ENCODE results near the gene ESRRB.

The ESRRB gene

GRCh38 chr14:76352639-76353281 is 23.2 kb upstream of the ESRRB start:
- DNase-seq, result peak; percentile 53

- no peak for DNase-seq
Measured at GRCh38 chr14:76354310-76354709, 21.6 kb upstream of the ESRRB start.

GRCh38 chr14:76355771-76356170 is 20.2 kb upstream of the ESRRB start:
- DNase-seq, result no peak

GRCh38 chr14:76371066-76371465 is 4.9 kb upstream of the ESRRB start:
- no peak for DNase-seq

- no peak for DNase-seq
Measured at GRCh38 chr14:76373456-76373855, 2.5 kb upstream of the ESRRB start.

- DNase-seq, result no peak
Measured at GRCh38 chr14:76375484-76375883, 453 bp upstream of the ESRRB start.

GRCh38 chr14:76376409-76376877 is 506 bp downstream of the ESRRB start:
- no peak for DNase-seq

- no peak for DNase-seq
Measured at GRCh38 chr14:76376878-76377734, 1.2 kb downstream of the ESRRB start.

- DNase-seq, result no peak
Measured at GRCh38 chr14:76377735-76378074, 1.8 kb downstream of the ESRRB start.

- no peak for DNase-seq
Measured at GRCh38 chr14:76380991-76381390, 5.1 kb downstream of the ESRRB start.

- no peak for DNase-seq
Measured at GRCh38 chr14:76381817-76382494, 6.0 kb downstream of the ESRRB start.

GRCh38 chr14:76382495-76382832 is 6.5 kb downstream of the ESRRB start:
- DNase-seq, result no peak

- no peak for DNase-seq
Measured at GRCh38 chr14:76385435-76385834, 9.5 kb downstream of the ESRRB start.

GRCh38 chr14:76386944-76387782 is 11.2 kb downstream of the ESRRB start:
- DNase-seq, result peak; percentile 66

- DNase-seq, result no peak
Measured at GRCh38 chr14:76389841-76390240, 13.9 kb downstream of the ESRRB start.

- no peak for DNase-seq
Measured at GRCh38 chr14:76390621-76391020, 14.7 kb downstream of the ESRRB start.

- no peak for DNase-seq
Measured at GRCh38 chr14:76391981-76392690, 16.2 kb downstream of the ESRRB start.

- no peak for DNase-seq
Measured at GRCh38 chr14:76394569-76394968, 18.6 kb downstream of the ESRRB start.

GRCh38 chr14:76395161-76395560 is 19.2 kb downstream of the ESRRB start:
- no peak for DNase-seq

- DNase-seq, result no peak
Measured at GRCh38 chr14:76396714-76397187, 20.8 kb downstream of the ESRRB start.

- no peak for DNase-seq
Measured at GRCh38 chr14:76405627-76406026, 29.7 kb downstream of the ESRRB start.
